GM20431 (cell line): Measurements from ENCODE around the gene ALOXE3.
"Not testable (repeated sequence)": the region's sequence is repeated elsewhere in the genome, so short reads cannot be mapped to it uniquely, and the experiment has no call there.

Experiments
- in situ Hi-C: fragments of 300-500 bp; cut with MseI, MboI; formaldehyde crosslinking; loops from one replicate; pipeline ENCODE4 v1.15.0; 2020; ENCODE audit warnings: low sequenced_read_pairs; ENCODE audit not compliant: unreplicated experiment

The ALOXE3 gene

DNA sequence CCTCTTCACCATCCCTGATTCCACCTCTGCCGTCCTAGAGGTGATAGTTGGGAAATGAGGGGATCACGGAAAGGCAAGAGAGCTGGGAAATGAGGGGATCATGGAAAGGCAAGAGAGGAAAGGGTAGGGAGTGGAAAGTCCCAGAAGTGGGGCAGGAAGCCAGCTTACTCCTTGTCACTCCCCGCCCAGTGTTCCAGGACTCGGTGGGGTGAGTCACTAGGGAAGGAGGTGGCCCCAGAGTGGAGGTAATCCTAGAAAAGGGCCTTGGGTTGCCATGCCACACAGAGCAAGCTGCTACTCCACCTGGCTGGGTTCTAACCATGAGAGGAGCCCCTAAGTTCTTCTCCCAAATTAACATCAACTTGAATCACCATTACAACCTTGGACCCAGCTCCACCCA lies 14.8 kb downstream of the ALOXE3 start:
- in situ Hi-C loops: no loop called here

DNA sequence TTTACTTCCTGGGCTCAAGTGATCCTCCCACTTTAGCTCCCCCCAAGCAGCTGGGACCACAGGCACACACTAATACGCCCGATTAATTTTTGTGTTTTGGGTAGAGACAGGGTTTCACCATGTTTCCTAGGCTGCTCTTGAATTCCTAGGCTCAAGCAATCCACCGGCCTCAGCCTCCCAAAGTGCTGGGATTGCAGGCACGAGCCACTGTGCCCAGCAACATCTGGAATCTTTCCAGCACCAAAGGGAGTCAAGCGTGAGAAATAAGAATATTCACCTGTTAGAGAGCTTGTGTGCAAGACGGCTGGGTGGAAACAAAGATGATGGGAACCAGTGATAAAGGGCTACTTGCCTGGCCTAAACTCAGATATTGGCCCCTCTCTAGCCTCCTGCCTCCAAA lies 16.6 kb downstream of the ALOXE3 start:
- in situ Hi-C loops: no loop called here

DNA sequence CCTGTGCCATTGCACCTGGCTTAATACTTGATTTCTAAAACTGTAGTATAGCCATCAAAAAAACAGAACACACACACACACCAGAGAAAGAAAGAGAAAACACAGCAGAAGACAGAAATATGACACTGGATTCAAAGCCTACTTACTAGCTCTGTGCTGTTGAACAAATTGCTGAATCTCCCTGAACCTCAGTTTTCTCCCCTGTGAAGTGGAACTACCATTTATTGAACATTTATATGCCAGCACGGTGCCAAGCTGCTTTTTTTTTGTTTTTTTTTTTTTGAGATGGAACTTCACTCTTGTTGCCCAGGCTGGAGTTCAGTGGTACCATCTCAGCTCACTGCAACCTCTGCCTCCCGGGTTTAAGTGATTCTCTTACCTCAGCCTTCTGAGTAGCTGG lies 17.6 kb downstream of the ALOXE3 start:
- in situ Hi-C loops: no loop called here

DNA sequence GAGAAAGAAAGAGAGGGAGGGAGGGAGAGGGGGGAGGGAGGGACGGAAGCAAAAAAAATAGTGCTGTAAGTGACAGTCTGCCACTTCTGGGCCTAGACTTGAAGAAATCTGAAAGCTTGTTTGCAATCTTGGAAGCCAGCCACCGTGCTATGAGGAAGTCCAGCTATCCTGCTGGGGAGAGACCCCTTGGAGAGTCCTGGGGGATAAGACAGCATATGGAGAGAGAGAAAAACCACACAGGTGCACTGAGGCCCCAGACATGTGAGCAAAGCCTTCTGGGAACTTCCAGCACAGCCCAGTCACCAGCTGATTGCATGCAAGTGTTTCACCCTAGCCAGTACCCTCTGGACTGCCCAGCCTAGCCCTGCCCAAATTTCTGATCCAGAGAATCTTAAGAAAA lies 18.2 kb downstream of the ALOXE3 start:
- in situ Hi-C loops: no loop called here

DNA sequence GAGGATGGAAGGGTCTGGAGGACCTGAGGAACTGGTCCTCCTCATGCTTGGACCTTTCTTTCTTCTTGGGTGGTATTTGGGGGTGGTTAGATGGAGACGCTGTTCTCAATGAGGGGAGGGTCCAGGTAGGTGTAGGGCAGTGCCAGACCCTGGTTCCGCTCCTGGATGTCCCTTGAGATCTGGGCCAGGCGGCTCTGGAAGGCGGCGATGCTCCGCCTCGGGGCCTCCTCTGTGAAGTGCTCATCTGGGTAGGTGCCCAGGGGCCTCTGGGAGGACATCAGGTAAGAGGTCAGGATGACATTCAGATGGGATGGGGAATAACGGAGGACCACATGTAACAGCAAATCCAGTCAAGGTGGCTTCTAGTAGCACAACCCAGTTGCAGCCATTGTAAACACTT lies 21.8 kb downstream of the ALOXE3 start:
- in situ Hi-C loops: no loop called here

DNA sequence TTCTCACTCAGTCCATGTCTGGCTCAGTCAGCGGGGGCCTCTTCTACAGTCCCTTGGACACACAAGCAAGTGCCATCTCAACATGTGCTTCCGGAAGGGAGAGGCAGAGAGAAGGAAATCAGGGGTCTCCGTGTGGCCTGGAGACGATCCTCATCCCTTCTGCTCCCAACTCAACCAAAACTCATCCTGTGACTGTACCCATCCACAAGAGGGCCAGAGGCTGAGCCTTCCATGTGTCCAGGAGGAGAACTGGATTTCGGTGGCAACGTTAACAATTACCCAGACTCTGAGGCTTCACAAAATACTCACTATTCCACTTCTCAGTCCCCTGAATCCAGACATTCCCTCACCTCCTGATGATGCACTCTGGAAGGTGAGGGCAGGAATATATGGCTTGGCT lies 23.0 kb downstream of the ALOXE3 start:
- in situ Hi-C loops: no loop called here

DNA sequence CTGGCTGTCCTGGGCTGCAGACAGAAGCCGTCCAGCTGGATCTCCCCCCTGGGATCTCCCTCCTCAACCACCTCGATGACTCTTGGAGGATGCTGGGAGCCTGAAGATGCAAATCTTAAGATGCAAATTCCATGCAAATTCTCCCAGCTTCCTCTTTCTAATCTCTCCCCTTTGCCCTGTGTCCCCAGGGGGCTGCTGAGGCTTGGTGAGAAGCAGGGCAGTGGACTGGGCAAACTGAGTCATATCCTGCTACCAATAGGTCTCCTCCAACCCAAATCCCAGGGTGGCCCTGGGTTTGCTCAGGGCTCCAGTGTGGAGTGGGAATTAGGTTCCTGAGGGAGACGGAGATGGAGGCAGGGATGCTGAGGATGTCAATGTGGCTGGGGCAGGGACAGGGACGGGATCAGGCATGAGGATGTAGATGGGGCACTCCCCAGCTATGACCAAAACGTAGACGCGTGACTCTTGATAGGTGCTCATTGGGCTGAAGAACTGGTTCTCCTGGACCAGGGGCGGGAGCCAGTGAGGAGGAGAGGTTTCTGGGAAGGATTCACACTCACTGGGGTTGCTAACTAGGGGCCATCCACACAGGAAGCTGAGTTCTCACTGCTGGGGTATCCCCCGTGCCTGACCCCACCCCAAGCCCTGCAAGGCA lies 27.2 kb downstream of the ALOXE3 start:
- in situ Hi-C loops: no loop called here

DNA sequence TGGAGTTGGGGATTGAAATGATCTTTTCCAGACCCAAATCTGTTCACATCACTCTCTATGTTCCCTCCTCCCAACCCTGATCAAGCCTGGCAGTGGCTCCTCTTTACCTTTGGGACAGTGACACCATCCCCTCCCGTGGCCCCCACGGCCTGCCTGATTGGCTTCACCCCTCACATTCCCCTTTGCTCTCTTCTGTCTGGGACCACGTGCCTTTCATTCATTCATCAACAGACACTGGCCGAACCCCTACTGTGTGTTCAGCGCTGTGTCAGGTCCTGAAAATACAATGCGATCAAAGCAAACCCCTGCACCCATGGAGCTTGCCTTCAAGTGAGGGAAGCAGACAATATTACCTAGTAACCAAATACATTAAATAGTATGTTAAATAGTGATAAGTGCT lies 28.6 kb downstream of the ALOXE3 start:
- in situ Hi-C loops: no loop called here

DNA sequence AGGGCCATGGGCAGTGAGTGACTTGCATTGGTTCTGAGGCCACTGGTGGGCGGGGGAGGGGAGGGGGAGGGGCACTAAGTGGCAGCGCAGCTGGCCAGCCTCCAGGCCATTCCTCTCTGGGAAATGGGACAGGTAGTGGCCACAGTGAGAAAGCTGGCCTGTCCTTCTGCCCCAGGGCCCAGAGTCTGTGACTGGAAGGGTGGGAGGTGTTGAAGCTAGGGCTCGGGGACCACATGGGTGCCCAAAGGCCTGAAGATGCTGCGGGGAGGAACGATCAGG lies 30.4 kb downstream of the ALOXE3 start:
- in situ Hi-C loops: no loop called here

DNA sequence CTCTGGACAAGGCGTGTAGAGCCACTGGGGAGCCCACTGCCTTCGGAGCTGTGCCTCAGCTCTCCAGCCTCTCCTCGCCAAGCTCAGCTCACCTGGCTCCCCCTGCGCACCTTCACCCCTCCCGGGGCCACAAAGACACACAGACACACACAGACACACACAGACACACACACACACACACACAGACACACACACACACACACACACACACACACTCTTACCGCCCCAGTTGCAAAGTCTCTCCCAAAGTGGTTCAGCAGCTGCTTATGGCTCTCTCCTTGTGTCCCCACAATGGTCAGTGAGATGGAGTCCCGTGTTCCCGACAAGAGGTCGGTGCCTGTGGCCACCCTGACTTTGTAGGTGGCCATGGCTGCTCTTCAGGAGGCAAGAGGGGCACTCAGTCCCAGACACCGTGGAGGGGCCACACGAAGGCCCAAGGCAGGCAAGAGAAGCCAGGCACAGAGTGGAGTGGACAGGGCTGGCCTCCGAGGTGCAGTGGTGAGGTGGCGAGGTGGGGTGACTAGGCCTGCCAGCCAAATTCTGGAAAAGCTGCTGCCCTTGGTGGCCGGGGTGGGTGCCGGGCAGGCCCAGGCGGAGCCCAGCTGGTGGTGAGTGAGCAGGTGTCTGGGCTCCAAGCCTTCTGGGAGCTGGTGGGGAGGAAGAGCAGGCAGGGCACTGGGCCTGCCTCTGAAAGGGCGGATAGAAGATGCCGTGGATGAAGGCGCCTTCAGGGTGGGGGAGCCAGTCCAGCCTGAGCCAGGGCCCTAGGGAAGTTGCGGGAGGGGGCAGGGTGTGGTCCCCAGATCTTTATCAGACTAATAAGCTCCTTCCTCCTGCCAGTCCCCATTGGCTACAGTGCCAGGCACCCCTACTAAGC lies 31.0 kb downstream of the ALOXE3 start, which contains the start of gene ALOX12B:
TSS of gene ALOX12B (minus strand) at position 642 of the 877 bp plus-strand sequence. CDS start at position 368, 274 bp downstream.
- in situ Hi-C loops: no loop called here

DNA sequence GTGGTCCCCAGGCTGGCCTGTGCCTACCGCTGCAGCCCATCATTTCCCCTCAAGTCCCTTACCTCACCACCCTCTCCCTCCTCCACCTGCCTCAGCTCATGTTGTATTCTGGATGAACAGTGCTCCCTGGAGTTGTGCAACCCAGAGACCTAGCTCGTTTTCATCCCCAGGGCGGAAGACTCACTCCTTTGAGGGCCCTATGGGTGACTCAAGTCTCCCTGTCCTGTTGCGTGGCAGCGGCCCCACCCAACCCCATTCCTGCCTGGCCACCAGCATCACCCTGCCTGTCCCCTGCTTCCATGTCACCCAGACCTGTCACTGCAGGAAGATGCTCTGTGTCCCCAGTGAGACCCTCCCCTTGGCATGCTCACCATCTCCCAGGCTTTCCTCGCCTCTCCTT lies 34.1 kb downstream of the ALOXE3 start:
- in situ Hi-C loops: no loop called here

DNA sequence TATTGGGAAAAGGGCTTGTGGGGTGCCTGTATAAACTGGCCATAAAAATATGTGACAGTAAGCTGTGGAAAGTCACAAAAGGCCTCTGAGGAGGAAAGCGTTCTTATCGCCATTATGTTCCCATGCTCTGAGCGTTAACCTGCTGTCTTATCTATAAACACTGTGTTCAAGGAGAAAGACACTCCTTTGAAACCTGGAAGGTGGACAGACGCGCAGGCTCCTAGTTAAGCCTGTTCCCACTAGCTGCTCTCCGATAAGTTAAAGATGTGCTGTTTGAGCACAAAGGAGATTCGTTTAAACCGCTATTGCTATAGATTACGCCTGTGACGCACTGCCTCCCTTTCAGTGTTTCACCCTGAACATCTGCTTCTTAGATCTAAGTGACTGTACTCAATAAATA lies 36.0 kb downstream of the ALOXE3 start:
- in situ Hi-C loops: no loop called here

DNA sequence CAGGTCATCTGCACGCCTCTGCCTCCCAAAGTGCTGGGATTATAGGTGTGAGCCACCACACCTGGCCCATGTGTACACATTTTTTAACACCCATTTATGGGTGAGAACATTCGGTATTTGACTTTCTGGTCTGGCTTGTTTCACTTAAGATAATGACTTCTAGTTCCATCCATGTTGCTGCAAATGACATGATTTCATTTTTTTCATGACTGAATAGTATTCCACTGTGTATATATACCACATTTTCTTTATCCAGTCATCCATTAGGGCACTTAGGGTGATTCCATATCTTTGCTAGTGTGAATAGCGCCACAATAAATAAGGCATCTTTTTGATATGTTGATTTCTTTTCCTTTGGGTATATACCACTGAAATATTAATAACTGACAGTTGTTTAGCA lies 36.4 kb downstream of the ALOXE3 start:
- in situ Hi-C loops: no loop called here

DNA sequence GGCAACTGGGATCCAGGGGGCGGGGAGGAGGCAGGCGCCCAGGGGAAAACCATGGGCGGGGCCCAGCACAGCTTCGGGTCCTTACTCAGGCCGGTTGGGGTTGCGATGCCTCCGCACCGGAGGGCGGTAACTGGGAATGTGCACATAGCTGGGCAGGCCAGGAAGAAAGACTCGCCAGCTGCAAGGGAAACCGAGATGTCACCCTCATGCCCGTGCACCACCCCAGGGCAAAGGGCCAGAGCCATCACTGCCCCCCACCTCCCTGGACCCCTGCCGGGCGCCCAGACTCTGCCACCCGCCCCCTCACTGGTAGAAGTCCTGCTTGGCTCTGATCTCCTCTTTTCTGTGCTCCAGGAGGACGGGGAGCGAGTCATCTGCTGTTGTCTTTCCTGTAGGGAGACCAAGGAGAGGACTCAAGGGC lies 37.5 kb downstream of the ALOXE3 start:
- in situ Hi-C loops: no loop called here

DNA sequence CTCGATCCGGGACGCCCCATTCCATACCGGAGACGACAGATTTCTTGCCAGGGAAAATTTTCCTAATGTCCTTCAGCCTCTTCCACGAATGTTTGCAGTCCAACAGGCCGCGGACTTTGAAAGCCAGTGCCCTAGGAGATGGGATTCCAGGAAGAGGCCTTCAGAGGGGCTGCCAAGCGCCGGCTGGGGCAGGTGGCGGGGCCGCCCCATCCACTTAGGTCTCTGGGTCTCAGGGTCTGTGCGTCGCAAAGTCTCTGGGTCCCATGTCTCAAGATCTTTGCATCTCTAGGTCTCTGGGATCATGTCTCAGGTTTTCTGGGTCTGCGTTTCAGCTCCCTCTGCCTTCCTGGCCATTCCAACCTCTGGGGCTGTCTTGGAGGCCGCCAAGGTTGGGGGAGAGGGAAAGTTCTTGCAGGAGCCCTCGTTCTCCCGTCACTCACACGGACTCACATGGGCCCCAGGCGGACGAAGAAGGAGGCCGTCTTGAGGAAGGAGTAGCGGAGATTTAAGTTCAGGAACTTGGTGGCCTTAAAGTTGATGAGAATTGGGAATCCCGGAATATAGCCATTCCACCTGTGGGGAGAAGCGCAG lies 38.0 kb downstream of the ALOXE3 start:
- in situ Hi-C loops: no loop called here

DNA sequence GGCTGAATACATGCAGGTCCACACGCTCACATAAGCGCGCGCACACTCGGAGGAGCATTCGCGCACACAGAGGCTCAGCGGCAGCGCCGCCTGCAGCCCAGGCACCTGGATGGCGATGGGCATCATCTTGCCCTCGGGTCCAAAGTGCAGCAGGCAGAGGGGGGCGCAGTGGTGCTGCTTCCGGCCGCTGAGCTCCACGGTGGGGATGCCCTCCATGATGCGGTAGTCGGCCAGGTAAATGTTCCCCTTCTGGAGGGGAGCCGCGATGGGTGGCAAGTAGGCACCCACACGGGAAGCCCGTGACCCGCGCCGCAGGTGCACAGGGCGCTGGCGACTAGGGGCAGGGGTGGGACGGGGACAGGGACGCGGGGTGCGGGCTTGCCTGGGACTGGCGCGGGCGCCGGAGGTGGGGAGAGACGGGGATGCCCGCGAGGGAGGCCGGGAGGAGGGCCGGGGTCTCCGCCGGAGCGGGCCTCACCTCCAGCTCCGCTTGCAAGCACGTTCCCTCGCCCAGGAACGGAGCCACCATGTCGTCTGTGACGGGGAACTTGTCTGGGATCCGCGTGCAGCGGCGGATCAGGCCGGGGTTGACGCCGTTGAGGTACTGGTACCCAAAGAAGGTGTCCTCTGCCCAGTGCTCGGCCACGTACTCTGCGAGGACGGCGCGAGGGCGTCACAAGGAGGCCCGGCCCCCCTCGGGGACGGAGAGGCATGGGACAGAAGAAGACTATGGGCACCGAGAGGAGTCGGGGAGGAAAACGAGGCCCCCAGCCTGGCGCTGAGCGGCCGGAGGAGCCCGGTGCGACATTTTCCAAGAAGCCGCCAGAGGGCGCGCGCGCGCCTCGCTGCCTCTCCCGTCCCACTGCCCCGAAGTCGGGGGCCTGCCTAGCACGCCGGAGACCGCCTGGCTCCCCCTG lies 38.8 kb downstream of the ALOXE3 start:
- in situ Hi-C loops: no loop called here

DNA sequence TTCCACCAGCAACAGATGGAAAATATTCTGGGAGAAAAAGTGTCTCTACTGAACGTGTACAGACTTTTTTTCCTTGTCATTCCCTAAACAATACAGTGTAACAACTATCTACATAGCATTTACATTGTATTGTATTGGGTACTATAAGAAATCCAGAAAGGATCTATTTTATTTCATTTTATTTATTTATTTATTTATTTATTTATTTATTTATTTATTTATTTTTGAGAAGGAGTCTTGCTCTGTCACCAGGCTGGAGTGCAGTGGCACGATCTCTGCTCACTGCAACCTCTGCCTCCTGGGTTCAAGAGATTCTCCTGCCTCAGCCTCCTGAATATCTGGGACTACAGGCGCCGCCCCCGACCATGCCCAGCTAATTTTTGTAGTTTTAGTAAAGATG lies 40.4 kb downstream of the ALOXE3 start:
- in situ Hi-C loops: not testable (repeated sequence)

DNA sequence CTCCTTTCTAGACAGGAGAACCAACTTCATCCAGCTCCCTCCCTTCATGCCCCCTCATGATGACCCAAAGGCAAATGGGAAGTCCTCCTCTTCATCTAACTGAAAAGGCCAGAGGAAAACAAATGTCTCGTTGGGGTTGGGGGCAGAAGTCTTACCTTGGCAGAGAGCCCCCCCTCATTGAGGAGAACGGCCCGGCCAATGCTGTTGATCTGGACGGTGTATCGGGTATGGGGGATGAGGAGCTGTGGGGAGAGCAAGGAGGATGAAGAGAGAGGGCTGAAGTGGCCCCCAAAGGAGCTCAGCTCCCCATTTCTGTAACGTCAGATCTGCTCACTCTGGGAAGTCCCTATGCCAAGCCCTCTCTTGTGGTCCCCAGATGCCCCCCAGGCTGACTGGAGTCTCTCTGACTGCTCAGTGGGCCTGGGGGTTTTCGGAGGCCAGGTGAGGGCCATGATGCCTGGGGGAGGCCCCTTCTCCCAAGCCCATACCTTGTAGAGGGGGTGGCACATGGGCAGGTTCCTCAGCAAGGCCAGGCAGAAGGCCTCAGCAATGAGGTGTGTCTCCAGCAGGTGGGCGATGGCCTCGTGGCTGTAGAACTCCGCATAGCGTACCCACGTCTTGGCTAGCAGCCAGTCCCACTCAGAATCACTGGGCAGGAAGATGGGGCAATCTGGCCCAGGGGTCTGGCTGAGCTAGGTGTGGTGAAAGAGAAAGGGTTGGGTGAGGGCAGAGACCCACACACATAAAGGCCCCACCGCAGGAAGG lies 41.6 kb downstream of the ALOXE3 start:
- in situ Hi-C loops: no loop called here

DNA sequence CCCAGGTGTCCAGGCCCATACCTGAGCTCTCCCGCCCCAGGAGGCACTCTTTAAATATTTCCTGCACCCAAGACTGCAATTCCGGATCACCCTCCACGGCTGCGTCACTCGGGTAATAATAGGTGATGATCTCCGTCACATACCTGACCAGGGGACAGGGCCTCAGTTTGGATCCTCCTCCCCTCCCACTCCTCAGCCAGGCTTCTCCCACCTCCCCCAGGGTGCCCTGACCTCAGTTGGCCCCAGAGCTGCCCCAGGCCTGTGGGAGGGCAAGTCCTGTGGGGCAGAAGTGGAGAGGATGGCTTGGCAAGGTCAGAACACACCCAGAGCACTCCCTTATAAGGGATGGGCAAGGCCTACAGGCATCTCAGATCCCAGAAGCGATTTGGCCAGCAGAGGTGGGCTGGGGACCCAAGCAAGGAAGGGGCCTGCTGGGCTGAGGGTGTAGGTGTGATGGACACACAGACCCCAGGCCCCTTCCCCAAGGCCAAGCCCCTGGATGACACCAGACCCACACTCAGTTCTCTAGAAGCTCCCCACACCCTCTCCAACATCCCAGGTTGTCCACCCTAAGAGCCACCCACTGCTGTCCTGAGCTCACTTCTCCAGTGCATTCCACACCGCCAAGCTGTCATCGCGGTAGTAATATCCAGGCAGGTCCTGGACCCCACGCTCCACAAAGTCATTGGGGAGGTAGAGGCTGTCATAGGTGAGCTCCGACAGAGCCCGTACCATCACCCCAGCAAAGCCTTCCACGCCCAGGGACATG lies 42.6 kb downstream of the ALOXE3 start:
- in situ Hi-C loops: no loop called here
